Measurements from ENCODE around the gene ETV3.

GRCh38 chr1:157090771-157091170 lies 47.4 kb downstream of the ETV3 start:
- TF ChIP-seq ZNF432 (CRISPR knock-in tag; IDR thresholded peaks at IDR 0.05; ENCODE audit: borderline replicate concordance), result no peak
- no peak for TF ChIP-seq ELF4 (CRISPR knock-in tag; IDR thresholded peaks at IDR 0.05; ENCODE audit: borderline replicate concordance)
- no peak for TF ChIP-seq SNAI1 (CRISPR knock-in tag; IDR thresholded peaks at IDR 0.05; ENCODE audit: borderline replicate concordance)
- no peak for TF ChIP-seq ZBTB43 (CRISPR knock-in tag; conservative IDR thresholded peaks at IDR 0.05)
- TF ChIP-seq, protein P1, sequence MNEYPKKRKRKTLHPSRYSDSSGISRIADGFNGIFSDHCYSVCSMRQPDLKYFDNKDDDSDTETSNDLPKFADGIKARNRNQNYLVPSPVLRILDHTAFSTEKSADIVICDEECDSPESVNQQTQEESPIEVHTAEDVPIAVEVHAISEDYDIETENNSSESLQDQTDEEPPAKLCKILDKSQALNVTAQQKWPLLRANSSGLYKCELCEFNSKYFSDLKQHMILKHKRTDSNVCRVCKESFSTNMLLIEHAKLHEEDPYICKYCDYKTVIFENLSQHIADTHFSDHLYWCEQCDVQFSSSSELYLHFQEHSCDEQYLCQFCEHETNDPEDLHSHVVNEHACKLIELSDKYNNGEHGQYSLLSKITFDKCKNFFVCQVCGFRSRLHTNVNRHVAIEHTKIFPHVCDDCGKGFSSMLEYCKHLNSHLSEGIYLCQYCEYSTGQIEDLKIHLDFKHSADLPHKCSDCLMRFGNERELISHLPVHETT (CRISPR knock-in tag; conservative IDR thresholded peaks at IDR 0.05), result no peak
- no peak for TF ChIP-seq EZH2 (conservative IDR thresholded peaks at IDR 0.05; ENCODE audit: low read depth, low read length)
- no peak for TF ChIP-seq NKX3-1 (CRISPR knock-in tag; IDR thresholded peaks at IDR 0.05)
- TF ChIP-seq POLR2A (IDR thresholded peaks at IDR 0.05; ENCODE audit: insufficient read depth in 1 of 2, low read depth in 2 of 2, low read length in 2 of 2), result no peak
- TF ChIP-seq JUN (CRISPR knock-in tag; IDR thresholded peaks at IDR 0.05), result no peak
- no peak for TF ChIP-seq DNMT3B (CRISPR knock-in tag; conservative IDR thresholded peaks at IDR 0.05)
- no peak for TF ChIP-seq FOXP4 (CRISPR knock-in tag; IDR thresholded peaks at IDR 0.05)
- TF ChIP-seq, protein P2, sequence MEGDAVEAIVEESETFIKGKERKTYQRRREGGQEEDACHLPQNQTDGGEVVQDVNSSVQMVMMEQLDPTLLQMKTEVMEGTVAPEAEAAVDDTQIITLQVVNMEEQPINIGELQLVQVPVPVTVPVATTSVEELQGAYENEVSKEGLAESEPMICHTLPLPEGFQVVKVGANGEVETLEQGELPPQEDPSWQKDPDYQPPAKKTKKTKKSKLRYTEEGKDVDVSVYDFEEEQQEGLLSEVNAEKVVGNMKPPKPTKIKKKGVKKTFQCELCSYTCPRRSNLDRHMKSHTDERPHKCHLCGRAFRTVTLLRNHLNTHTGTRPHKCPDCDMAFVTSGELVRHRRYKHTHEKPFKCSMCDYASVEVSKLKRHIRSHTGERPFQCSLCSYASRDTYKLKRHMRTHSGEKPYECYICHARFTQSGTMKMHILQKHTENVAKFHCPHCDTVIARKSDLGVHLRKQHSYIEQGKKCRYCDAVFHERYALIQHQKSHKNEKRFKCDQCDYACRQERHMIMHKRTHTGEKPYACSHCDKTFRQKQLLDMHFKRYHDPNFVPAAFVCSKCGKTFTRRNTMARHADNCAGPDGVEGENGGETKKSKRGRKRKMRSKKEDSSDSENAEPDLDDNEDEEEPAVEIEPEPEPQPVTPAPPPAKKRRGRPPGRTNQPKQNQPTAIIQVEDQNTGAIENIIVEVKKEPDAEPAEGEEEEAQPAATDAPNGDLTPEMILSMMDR (CRISPR knock-in tag; IDR thresholded peaks at IDR 0.05), result no peak
